HG03280 (cell line): Measurements from ENCODE around the gene CAST.
"Not testable (repeated sequence)": the region's sequence is repeated elsewhere in the genome, so short reads cannot be mapped to it uniquely, and the experiment has no call there.

Source experiments
- ATAC-seq: cut with Tn5 transposase; IDR thresholded peaks from one replicate; pipeline ENCODE4 v1.9.1; 2021; ENCODE audit warnings: mild to moderate bottlenecking, moderate library complexity; ENCODE audit not compliant: unreplicated experiment

CAST gene

DNA sequence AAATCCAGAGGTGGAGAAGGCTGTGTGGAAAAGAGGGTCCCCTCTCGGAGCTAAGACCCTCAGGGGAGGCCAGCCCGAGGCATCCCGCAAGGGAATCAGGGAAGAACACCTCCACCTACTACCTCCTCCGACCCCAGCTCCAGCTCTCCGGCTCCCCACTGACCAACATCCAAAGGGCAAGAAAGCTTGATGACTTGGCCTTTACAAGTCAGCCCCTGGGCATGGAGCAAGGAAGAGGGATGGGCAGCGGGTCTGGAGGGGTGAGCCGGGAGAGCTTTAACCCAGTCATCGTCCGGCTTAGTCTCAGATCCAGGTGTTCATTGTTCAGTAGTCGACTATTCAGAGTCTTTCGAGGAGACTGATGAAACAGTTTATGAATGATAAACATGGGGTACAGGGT, 113.5 kb downstream of the CAST start:
- ATAC-seq = no peak

GRCh38 chr5:96776621-96777020, 114.4 kb downstream of the CAST start:
- ATAC-seq = no peak

GRCh38 chr5:96778409-96778808, 116.2 kb downstream of the CAST start:
- no peak for ATAC-seq

GRCh38 chr5:96780626-96781025, 118.5 kb downstream of the CAST start:
- no peak for ATAC-seq

DNA sequence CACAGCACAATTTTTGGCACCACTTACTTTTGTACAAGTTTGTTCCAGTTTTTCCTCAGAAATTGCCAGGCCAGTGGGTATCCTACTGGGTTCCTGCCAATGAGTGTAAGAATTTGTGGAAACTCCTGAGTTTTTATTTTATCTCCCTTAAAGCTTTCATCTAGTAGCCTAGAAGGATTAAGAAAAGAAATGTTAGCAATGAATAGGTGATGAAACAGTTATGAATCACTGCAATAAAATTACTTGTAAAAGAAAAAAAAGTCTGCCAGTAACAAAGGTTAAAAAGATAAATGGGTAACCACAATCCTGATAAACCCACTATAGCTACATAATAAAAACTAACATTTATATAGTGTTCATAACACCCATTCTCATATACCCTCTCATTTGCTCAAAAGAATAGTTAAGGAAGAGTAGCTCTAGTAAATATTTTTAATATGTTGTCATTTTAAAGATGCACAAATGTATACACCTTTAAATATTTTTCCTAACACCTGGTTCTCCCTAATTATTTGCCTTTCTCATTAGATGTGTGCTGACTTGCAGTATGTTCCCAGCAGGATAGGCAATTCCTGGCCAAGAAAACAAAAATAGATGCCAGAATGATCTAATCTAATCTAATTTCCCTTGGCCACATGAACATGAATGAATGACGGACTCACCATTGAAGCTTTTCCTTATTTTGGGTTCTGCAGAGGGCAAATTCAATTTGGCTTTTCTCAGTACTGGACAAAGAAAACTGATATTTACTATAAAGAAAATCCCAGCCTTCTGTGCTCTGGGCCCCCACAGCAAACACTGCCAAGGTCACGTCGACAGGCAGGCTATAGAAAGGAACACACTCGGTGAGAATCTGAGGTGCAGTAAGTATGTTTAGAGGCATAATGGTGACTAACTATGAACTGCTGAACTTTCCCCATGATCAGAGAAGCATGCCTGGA, 119.1 kb downstream of the CAST start:
- ATAC-seq = no peak

DNA sequence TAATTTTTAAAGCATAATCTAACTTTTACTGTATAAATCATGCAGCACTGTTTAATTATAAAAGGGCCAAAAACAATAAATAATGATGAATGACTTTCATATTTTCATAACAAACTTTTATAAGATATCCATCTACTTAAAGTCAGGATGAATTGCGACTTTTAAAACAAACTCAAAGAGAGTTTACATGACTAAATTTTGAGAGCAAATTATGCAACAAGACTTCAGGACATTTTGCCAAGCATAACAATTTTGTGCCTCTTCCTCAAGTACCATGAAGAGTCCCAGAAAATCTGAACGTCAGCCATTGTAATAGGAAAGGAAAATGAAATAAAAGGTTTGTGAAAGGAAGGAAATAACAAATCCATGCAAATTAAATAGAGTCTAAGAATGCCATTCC, 121.2 kb downstream of the CAST start:
- ATAC-seq = no peak

DNA sequence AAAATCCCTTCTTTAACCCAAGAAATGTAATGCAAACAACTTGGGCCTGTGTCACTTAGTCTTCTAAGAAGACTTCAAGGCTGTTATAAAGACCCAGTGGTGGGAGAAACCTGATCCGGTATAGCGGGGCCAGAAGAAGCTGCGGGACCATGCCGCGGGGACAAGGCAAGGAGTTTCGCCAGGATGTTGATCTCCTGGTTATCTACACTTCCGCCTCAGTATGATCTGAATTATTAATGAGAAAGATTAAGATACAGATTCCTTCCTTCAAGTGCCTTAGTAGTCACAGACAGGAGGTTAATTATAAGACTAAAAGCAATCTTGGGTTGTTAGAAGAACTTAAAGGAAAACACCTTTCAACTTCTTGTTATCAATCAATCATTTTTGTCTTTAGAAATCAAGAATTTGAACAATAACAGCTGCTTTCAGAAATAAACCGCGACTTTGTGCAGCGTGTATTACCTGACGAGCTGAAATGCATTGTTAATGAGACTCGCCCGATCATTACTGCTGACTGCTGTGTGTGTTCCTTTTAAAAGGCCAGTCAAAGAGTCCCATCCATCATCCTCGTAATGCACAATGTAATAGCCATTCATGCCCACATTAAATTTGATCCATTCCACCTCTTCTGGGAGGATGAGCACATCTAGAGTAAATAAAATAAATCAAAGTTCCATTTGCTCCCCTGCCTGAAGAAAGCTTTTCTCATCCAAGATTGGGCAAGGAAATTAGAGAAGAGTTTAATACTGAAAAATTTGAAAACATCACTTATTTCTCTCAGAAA, 123.3 kb downstream of the CAST start:
- no peak for ATAC-seq

GRCh38 chr5:96788112-96788749, 126.1 kb downstream of the CAST start:
- ATAC-seq = no peak

DNA sequence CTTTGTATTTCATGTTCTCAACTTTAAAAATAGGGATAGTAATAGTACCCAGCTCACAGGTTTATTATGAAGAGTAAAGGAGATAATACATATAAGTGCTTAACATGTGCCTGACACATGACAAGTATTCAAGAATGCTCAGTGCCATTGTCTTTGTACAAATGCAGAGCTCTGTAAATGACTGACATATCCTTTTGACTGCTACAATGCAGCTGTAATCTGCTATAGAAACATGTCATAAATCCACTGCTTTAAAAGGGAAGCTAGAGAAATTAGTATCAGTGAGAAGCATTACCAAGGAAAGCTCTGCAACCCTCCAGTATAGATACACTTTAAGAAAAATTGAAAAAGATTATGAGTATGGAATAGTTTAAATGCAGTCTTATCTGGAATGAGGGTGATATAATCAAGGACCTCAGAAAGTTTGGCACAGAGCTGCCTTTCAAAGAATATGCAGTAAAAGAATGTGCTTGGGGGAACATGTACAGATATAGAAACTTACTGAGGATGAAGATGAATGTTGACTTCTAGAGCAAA, 127.7 kb downstream of the CAST start:
- no peak for ATAC-seq

GRCh38 chr5:96790961-96791504, 128.9 kb downstream of the CAST start:
- no peak for ATAC-seq

- ATAC-seq = no peak
Observed at GRCh38 chr5:96794757-96795156, 132.6 kb downstream of the CAST start.

GRCh38 chr5:96795626-96796025, 133.4 kb downstream of the CAST start:
- no peak for ATAC-seq

GRCh38 chr5:96796434-96796833, 134.3 kb downstream of the CAST start:
- no peak for ATAC-seq

DNA sequence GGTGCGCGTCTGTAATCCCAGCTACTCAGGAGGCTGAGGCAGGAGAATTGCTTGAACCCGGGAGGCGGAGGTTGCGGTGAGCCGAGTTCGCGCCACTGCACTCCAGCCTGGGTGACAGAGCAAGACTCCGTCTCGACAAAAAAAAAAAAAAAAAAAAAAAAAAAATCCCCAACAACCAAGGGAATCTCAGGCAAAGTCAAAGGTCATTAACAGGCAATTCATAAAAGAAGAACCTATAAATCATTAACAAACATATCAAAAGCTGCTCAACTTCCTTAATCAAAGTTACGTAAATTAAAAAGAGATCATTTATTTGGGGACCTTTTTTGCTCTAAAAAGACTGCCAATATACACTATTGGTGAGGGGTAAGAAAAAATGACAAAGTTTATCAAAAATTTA, 139.5 kb downstream of the CAST start:
- not testable (repeated sequence) for ATAC-seq

- peak; percentile 32 for ATAC-seq
Observed at GRCh38 chr5:96807075-96807654, 145.0 kb downstream of the CAST start.

DNA sequence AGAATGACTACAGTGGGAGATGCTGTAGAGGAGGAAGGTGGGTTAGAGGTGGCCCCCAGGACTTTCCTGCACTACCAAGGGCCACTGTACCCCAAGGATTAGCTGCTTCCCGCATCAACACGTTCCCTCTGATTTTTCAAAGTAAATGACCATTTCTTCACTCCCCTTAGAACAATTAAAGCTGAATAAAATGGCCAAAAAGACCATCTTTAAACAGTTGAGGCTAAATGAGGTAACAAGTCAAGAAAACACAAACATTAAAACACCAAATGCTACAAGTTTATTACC, 146.3 kb downstream of the CAST start:
- ATAC-seq = no peak

- no peak for ATAC-seq
Observed at GRCh38 chr5:96808868-96809558, 146.8 kb downstream of the CAST start.

DNA sequence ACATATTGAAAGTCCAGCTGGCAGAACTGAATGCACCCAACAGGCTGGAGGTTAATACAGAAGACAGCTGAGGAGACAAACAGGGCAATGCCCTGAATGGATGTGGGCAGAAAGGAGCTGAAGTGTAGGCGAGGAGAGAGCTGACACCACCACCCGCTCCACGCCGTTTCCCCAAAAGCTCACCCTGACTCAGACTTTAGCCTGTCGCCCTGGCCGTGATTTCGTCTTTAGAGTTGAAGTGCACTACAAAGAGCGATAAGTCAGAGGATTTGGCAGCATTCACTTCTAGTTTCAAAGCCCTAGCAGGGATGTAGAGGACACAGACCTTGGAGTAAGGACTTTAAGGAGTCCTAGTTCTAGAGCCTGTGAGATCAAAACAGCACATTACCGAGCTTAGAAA, 147.7 kb downstream of the CAST start:
- no peak for ATAC-seq

GRCh38 chr5:96812851-96813250, 150.7 kb downstream of the CAST start:
- ATAC-seq = no peak

DNA sequence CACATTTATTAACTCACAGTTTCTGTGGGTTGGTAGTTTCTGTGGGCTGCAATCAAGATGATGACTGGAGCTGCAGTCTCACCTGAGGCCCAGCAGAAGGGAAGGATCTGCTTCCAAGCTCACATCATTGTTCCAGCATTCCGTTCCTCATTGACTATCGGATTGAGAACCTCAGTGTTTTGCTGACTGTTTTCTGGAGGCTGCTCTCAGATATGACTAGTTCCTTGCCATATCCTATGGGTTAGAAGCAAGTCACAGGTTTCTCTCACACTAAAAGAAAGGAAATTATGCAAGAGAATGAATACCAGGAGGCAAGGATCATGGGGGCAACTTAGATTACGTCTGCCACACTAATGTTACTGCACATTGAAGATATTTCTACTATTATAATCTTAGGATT, 151.9 kb downstream of the CAST start:
- no peak for ATAC-seq
